ENCODE data around the gene KRTAP5-5. TPM values are rescaled to one million over a fixed set of nuclear protein-coding genes. Genes with fewer than 3 reads are reported as not detected.

The KRTAP5-5 gene
- total RNA-seq, 1 donor from 2014 or later: not detected

DNA sequence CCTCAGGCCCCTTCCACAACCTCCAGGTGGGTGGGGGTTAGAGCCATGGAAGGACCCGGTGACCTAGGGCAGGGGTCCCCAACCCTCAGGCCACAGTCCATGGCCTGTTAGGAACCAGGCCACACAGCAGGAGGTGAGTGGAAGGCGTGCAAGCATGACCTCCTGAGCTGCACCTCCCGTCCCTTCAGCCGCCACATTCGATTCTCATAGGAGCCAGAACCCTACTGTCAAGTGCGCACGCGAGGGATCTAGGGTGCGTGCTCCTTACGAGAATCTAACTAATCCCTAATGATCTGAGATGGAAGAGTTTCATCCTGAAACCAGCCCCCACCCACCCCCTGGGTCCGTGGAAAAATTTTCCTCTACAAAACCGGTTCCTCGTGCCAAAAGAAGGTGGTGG is 4.0 kb upstream of the KRTAP5-5 start:
- H3K27me3 ChIP-seq (ENCODE audit: control insufficient read depth, insufficient read depth, low read length): peaks cover 12% of the 10 kb centered on the region

DNA sequence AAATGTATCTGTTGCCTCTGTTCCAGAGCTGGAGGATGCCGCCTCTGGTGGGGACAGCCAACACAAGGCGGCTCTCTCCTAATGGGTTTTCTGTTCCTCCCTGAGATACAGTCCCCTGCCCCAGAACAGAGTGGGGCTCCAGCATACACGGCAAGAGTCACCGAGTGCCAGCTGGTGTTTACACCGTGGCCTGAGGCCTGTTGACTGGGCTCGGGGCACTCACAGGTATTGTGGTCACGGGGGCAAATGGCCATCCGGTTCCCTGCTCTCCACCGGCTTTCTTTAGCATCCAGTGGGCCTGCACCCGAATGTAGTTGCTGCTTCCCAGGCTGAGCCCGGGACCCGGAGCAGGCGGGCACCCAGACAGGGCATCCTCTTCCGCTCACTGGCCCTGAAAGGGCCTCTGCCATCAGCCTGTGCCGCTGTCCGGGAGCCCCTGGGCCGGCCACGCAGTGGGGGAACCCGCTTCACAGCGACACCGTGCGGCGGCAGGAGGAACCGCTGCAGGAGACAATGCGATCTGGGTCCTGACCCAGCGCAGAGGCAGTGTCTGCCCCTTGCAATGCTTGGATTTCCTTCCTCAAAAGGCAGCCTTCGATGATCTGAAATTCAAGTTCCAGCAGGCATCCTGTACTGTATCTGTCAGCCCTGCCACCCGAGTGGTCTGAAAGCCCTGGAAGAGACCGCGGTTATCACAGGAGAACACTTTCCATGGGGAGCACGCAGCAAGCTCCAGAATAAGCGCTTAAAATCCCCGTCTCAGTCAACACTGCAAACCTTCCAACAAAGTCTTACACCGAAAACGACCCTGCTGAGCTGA is 859 bp upstream of the KRTAP5-5 start:
- DNase-seq (ENCODE audit: low read depth) (no peak), FAIRE-seq (peak; percentile 83)
- Histone ChIP-seq H3K4me3 (ENCODE audit: low read depth, low read length) (no peak overlapping the region), H3K36me3 (ENCODE audit: control insufficient read depth, insufficient read depth, low read length) (no peaks in the 10 kb centered on the region), H3K27me3 (ENCODE audit: control insufficient read depth, insufficient read depth, low read length) (peaks cover 14% of the 10 kb centered on the region)
- TF ChIP-seq, protein P1, sequence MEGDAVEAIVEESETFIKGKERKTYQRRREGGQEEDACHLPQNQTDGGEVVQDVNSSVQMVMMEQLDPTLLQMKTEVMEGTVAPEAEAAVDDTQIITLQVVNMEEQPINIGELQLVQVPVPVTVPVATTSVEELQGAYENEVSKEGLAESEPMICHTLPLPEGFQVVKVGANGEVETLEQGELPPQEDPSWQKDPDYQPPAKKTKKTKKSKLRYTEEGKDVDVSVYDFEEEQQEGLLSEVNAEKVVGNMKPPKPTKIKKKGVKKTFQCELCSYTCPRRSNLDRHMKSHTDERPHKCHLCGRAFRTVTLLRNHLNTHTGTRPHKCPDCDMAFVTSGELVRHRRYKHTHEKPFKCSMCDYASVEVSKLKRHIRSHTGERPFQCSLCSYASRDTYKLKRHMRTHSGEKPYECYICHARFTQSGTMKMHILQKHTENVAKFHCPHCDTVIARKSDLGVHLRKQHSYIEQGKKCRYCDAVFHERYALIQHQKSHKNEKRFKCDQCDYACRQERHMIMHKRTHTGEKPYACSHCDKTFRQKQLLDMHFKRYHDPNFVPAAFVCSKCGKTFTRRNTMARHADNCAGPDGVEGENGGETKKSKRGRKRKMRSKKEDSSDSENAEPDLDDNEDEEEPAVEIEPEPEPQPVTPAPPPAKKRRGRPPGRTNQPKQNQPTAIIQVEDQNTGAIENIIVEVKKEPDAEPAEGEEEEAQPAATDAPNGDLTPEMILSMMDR (IDR thresholded peaks at IDR 0.05; ENCODE audit: insufficient read depth, low read length, severe bottlenecking): peak; percentile 92

More for the DNA sequence above, 4.0 kb upstream of the KRTAP5-5 start:
- TF ChIP-seq, protein P1 (IDR thresholded peaks at IDR 0.05; ENCODE audit: insufficient read depth, low read length, severe bottlenecking): no peak
- DNase-seq (ENCODE audit: low read depth) (no peak), FAIRE-seq (no peak)
- H3K36me3 ChIP-seq (ENCODE audit: control insufficient read depth, insufficient read depth, low read length): no peaks in the 10 kb centered on the region
- H3K4me3 ChIP-seq (ENCODE audit: low read depth, low read length): no peak overlapping the region

DNA sequence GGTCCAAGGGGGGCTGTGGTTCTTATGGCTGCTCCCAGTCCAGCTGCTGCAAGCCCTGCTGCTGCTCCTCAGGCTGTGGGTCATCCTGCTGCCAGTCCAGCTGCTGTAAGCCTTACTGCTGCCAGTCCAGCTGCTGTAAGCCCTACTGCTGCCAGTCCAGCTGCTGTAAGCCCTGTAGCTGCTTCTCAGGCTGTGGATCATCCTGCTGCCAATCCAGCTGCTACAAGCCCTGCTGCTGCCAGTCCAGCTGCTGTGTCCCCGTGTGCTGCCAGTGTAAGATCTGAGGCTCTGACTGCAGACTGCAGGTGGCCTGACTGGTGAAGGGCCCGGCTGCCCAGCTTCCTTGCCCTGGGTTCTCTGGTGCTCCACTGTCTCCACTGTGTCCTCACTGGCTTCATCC is 696 bp downstream of the KRTAP5-5 start:
- no peak for FAIRE-seq
- no peak overlapping the region for H3K4me3 ChIP-seq (ENCODE audit: low read depth, low read length)
- H3K27me3 ChIP-seq (ENCODE audit: control insufficient read depth, insufficient read depth, low read length): peaks cover 14% of the 10 kb centered on the region
- H3K36me3 ChIP-seq (ENCODE audit: control insufficient read depth, insufficient read depth, low read length): no peaks in the 10 kb centered on the region
- TF ChIP-seq, protein P1 (IDR thresholded peaks at IDR 0.05; ENCODE audit: insufficient read depth, low read length, severe bottlenecking): no peak
- DNase-seq (ENCODE audit: low read depth): no peak

DNA sequence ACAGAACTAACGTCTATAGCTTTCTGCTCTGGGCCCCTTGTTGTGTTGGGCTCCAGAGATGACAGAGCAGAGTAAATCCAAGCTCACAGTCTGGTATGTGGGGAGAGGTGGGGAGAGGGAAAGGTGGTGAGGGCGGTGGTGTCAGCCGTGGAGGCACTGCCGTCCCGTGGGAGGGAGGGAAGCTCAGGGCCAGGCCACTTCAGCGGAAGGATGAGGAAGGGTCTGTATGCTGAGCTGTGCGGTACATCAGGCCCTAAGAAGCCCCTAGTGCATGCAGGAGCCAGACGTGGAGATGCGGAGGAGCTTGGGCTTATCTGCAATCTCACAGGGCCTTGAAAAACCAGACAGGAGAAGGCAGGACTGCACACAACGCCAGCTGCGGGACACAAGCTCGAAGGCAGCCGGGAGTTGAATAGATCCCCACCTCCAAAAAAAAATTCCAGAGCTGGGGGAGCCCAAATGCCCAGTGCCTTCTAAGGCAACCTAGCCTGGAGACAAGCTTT is 1.5 kb downstream of the KRTAP5-5 start:
- Histone ChIP-seq H3K4me3 (ENCODE audit: low read depth, low read length) (no peak overlapping the region), H3K27me3 (ENCODE audit: control insufficient read depth, insufficient read depth, low read length) (peaks cover 14% of the 10 kb centered on the region), H3K36me3 (ENCODE audit: control insufficient read depth, insufficient read depth, low read length) (no peaks in the 10 kb centered on the region)
- DNase-seq (ENCODE audit: low read depth) (no peak), FAIRE-seq (no peak)
- TF ChIP-seq, protein P1 (IDR thresholded peaks at IDR 0.05; ENCODE audit: insufficient read depth, low read length, severe bottlenecking): no peak

DNA sequence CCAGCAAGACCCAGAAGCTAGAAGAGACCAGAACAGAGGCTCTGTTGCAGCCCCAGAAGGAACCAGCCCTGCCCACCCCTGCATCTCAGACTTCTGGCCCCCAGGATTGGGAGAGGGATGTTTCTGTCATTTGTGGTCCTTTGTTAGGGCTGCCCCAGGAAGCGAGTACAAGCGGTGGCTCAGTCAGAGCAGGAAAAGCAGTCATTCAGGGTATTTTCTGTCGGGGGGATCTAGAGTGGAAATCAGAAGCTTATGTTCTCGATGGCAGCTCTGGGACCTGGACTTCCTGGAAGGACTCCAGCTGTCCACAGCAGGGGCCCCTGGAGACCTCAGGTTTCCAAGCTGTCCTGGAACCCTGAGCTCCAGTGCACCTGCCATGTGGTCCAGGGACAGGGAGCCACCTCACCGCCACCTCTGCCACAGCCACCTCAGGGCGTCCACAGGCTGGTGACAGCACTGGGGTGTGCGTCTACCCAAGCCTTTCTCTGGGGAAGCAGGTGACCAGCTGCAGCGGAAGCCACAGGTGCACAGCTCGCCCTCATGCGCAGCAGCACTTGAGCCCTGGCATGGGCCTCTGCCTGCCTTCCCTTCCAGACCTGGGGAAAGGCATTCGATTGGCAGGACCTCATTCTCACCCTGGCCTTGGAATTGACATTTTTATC is 2.6 kb downstream of the KRTAP5-5 start:
- no peaks in the 10 kb centered on the region for H3K36me3 ChIP-seq (ENCODE audit: control insufficient read depth, insufficient read depth, low read length)
- TF ChIP-seq, protein P1 (IDR thresholded peaks at IDR 0.05; ENCODE audit: insufficient read depth, low read length, severe bottlenecking): no peak
- peaks cover 12% of the 10 kb centered on the region for H3K27me3 ChIP-seq (ENCODE audit: control insufficient read depth, insufficient read depth, low read length)
- FAIRE-seq (no peak), DNase-seq (ENCODE audit: low read depth) (no peak)
- no peak overlapping the region for H3K4me3 ChIP-seq (ENCODE audit: low read depth, low read length)
